VCaP (cell line): ENCODE measurements around the gene ABCC4.
A peak's percentile ranks its signal among the peaks of the same experiment; 100 is the strongest.

Experiments used
- H3K27ac ChIP-seq: fragments of 450-650 bp; 2 replicates; pipeline ENCODE4 v1.5.1; 2017
- TF ChIP-seq, protein P1 (sequence below): fragments of 450-650 bp; conservative IDR thresholded peaks from 2 replicates; pipeline ENCODE4 v1.5.1; 2017; ENCODE audit warnings: mild to moderate bottlenecking, moderate library complexity

Gene ABCC4

DNA sequence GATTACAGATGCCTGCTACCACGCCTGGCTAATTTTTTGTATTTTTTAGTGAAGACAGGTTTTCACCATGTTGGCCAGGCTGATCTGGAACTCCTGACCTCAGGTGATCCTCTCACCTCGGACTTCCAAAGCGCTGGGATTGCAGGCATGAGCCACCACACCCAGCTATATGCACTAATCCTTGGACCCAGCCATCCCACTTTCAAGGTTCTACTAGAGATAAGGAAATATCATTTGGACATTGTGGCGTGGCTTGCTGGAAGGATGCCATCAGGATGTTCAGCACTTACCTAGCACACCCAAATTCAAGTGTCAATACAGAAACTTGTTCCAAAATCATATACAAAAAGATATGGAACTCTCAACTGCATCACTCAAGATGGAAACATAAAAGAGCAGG is 136.4 kb downstream of the ABCC4 start:
- H3K27ac ChIP-seq: no peak overlapping the region
- TF ChIP-seq, protein P1, sequence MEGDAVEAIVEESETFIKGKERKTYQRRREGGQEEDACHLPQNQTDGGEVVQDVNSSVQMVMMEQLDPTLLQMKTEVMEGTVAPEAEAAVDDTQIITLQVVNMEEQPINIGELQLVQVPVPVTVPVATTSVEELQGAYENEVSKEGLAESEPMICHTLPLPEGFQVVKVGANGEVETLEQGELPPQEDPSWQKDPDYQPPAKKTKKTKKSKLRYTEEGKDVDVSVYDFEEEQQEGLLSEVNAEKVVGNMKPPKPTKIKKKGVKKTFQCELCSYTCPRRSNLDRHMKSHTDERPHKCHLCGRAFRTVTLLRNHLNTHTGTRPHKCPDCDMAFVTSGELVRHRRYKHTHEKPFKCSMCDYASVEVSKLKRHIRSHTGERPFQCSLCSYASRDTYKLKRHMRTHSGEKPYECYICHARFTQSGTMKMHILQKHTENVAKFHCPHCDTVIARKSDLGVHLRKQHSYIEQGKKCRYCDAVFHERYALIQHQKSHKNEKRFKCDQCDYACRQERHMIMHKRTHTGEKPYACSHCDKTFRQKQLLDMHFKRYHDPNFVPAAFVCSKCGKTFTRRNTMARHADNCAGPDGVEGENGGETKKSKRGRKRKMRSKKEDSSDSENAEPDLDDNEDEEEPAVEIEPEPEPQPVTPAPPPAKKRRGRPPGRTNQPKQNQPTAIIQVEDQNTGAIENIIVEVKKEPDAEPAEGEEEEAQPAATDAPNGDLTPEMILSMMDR: no peak

DNA sequence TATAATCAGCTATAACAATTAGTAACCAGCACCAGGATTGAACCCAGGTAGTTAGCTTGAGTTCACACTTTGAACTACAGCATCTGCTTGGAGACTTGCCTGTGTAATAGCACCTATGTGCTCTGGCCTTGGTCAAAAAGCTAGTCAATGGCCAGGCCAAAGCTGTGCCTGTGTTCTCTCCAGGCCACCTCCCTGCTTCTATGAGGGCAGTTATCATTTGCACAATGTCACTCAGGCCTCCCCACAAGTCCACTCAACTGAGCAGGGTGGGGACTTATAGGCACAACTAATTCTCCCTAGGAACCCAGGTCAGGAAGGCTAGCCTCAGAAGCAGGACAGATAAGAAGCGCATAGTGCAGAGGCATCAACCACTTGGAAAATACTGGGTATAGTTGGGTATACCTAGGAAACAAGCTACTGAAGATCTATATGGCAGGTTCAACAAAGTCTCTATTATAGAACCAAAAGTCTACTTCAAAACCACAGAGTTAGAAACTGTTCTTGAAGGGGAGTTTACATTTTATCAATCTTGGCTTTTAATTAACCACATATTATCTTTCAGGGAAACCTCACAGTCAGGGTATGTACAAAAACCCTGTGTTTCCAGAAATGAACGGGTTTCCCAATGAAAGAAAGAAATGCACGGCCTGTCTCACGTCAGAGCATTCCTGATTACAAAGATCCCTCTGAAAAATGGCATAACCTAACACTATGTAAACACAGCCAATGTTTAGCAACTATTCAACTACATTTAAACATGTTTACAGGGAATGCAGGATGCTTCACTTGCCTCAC is 140.9 kb downstream of the ABCC4 start:
- TF ChIP-seq, protein P1: no peak
- no peak overlapping the region for H3K27ac ChIP-seq

GRCh38 chr13:95159458-95159857 is 141.8 kb downstream of the ABCC4 start:
- TF ChIP-seq, protein P1: no peak
- H3K27ac ChIP-seq: no peak overlapping the region

- peak overlapping the region; percentile 84 for H3K27ac ChIP-seq
- TF ChIP-seq, protein P1: peak; percentile 75
Observed at GRCh38 chr13:95156208-95156607, 145.0 kb downstream of the ABCC4 start.

DNA sequence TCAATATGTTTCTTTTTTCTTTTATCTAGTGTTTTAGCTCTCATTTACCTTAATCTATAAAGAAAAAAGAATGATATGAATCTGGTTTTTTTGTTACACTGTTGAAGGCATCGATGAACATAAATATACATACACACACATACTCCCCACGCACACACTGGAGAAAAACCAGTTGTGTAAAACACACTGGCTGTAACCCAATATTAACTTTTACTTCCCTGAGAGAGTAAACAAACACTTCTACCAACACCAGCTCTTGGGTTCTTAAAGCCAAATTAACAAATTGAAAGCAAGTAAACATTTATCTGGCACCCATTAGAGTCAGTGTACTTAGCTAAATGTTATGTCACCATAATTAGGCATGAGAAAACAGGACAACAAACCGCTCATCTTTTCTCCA is 145.7 kb downstream of the ABCC4 start:
- TF ChIP-seq, protein P1: no peak
- peak overlapping the region; percentile 84 for H3K27ac ChIP-seq

DNA sequence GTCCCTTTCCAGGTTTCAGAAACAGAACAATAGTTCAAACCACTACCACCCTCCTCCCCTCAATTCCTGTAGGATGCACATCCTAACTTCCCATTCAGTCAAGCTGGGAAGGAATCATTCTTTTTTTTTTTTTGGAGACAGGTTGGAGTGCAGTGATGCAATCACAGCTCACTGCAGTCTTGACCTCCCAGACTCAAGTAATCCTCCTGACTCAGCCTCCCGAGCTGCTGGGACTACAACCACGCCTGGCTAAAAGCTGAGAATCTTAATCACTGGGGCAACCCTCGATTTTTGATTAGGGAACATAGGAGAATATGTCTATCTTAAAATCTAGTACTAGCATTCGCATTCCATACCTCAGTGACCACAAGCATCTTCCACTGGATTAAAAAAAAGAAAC is 146.2 kb downstream of the ABCC4 start:
- TF ChIP-seq, protein P1: no peak
- peak overlapping the region; percentile 84 for H3K27ac ChIP-seq

DNA sequence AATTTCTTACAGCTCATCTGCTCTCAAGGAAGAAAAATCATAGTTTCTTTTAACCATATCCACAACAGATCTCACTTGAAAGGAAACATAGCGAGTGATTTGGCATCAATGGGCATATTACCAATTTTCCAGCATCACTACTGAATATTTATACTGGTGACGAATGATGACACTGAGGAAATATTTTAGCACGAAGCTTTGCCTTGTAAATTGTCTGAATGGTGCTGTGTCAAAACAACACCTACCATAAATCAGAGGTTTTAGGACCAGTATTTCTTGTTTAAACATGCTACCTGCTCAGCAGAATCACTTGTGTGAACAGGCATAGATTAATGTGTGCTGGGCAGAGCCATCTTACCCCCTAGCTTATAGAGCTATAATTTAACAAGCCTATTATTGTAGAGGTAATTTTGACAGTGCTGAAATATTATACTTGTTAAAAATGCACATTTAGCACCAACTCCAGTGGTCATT is 146.8 kb downstream of the ABCC4 start:
- peak overlapping the region; percentile 84 for H3K27ac ChIP-seq
- TF ChIP-seq, protein P1: no peak
